Calu3 (cell line): ENCODE data around the gene PARD3. TPM values are rescaled to one million over a fixed set of nuclear protein-coding genes. Genes with fewer than 3 reads are reported as not detected.

Experiments used
- BruUV-seq: library from RNA; stranded (reverse); fragments of 400-500 nt; replicated peaks from 2 replicates; lab custom pipeline; 2021; lab: Mats Ljungman, UMichigan
- CTCF ChIA-PET: fragments of 300-600 bp; sonication (Branson Sonifier 250); formaldehyde crosslinking; loops from one replicate; lab custom pipeline; 2022; ENCODE audit warnings: antibody characterized with exemption; lab: Charles Lee
- DNase-seq: peaks from one replicate; pipeline ENCODE4 v3.0.0; 2022
- H3K27ac Mint-ChIP-seq: one replicate; pipeline ENCODE4 v1.8.0; 2022; ENCODE audit warnings: mixed read lengths; ENCODE audit not compliant: unreplicated experiment
- H3K27me3 Mint-ChIP-seq: one replicate; pipeline ENCODE4 v1.8.0; 2022; ENCODE audit warnings: mixed read lengths; ENCODE audit not compliant: unreplicated experiment
- H3K36me3 Mint-ChIP-seq: one replicate; pipeline ENCODE4 v1.8.0; 2022; ENCODE audit warnings: mild to moderate bottlenecking, moderate library complexity, mixed read lengths; ENCODE audit not compliant: insufficient read depth, unreplicated experiment
- H3K4me1 Mint-ChIP-seq: one replicate; pipeline ENCODE4 v1.8.0; 2022; ENCODE audit warnings: mild to moderate bottlenecking, low read depth, mixed read lengths; ENCODE audit not compliant: unreplicated experiment
- H3K4me3 Mint-ChIP-seq: one replicate; pipeline ENCODE4 v1.8.0; 2022; ENCODE audit warnings: mild to moderate bottlenecking, low read depth, moderate library complexity, mixed read lengths; ENCODE audit not compliant: unreplicated experiment
- H3K9me3 Mint-ChIP-seq: one replicate; pipeline ENCODE4 v1.8.0; 2022; ENCODE audit warnings: low read depth, mixed read lengths; ENCODE audit not compliant: unreplicated experiment
- intact Hi-C: fragments of 100-400 bp; cut with micrococcal nuclease; formaldehyde crosslinking; loops from one replicate; pipeline ENCODE4 v1.10.0; 2022; ENCODE audit not compliant: unreplicated experiment
- total RNA-seq: library from RNA; stranded (reverse); gene quantifications from 2 replicates; pipeline ENCODE4 v1.2.3, GENCODE V29; 2022
- TF ChIP-seq, protein P1 (sequence below): fragments of 200-600 bp; IDR thresholded peaks from one replicate; pipeline ENCODE4 v1.8.0; 2022; ENCODE audit warnings: antibody characterized with exemption; ENCODE audit not compliant: unreplicated experiment

The PARD3 gene
- total RNA-seq, 1 experiment from 2014 or later: 62.4 TPM

DNA sequence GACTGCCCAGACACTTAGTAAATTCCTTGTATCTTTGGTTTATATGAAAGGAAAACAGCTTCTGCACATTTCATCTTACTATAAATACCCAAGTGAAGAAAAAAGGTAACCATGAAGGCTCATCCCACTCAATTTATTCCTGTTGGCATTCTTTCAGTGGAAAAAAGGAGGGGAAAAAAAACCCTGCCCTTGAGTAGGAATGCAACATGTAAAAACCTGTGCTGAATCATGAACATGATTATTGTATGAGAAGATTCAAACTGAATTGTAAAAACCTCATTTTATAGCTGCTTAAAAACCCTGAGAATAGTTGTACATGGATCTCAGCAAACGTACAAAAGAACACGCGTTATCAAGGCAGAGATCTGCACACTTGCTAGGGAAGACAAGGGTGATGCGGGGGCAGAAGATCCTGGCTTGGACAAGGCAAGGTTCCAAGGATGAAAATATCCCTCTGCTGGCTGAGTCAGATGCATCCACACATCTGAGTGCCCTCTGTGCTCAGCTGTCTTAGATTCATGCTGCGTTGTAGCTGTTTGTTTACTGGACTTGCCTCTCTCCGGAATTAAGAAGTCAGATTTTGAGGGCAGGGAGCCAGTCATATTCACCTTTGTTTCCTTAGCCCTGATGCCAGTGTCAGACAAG lies 658.2 kb downstream of the PARD3 start:
- H3K4me3 Mint-ChIP-seq: no peak overlapping the region
- BruUV-seq: no TSS peak
- H3K27ac Mint-ChIP-seq: no peak overlapping the region
- no peak for DNase-seq
- no peaks in the 10 kb centered on the region for H3K4me1 Mint-ChIP-seq
- no peaks in the 10 kb centered on the region for H3K27me3 Mint-ChIP-seq
- no peaks in the 10 kb centered on the region for H3K36me3 Mint-ChIP-seq
- CTCF ChIA-PET: no interaction called here
- no peaks in the 10 kb centered on the region for H3K9me3 Mint-ChIP-seq
- intact Hi-C loops: no loop called here
- TF ChIP-seq, protein P1, sequence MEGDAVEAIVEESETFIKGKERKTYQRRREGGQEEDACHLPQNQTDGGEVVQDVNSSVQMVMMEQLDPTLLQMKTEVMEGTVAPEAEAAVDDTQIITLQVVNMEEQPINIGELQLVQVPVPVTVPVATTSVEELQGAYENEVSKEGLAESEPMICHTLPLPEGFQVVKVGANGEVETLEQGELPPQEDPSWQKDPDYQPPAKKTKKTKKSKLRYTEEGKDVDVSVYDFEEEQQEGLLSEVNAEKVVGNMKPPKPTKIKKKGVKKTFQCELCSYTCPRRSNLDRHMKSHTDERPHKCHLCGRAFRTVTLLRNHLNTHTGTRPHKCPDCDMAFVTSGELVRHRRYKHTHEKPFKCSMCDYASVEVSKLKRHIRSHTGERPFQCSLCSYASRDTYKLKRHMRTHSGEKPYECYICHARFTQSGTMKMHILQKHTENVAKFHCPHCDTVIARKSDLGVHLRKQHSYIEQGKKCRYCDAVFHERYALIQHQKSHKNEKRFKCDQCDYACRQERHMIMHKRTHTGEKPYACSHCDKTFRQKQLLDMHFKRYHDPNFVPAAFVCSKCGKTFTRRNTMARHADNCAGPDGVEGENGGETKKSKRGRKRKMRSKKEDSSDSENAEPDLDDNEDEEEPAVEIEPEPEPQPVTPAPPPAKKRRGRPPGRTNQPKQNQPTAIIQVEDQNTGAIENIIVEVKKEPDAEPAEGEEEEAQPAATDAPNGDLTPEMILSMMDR: no peak

DNA sequence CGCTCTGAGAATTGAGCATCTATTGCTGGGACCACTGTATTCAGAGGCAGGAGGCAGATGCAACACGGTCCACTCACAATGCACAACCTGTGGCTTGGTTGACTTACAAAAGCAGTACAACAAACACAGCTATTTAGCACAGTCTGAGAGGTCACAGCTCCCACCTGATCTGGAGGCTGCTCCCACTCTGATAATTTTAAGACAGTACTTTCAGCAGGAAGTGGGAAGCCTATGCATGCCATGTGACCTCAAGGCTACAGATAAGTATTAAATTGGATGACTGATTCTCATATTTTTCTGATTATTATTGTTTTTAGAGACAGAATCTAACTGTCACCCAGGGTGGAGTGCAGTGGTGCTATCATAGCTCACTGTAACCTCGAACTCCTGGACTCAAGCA lies 659.3 kb downstream of the PARD3 start:
- TF ChIP-seq, protein P1: no peak
- no peak for DNase-seq
- no TSS peak for BruUV-seq
- no peak overlapping the region for H3K4me3 Mint-ChIP-seq
- H3K36me3 Mint-ChIP-seq: no peaks in the 10 kb centered on the region
- CTCF ChIA-PET: no interaction called here
- no peaks in the 10 kb centered on the region for H3K4me1 Mint-ChIP-seq
- no peaks in the 10 kb centered on the region for H3K9me3 Mint-ChIP-seq
- intact Hi-C loops: no loop called here
- H3K27ac Mint-ChIP-seq: no peak overlapping the region
- H3K27me3 Mint-ChIP-seq: no peaks in the 10 kb centered on the region

DNA sequence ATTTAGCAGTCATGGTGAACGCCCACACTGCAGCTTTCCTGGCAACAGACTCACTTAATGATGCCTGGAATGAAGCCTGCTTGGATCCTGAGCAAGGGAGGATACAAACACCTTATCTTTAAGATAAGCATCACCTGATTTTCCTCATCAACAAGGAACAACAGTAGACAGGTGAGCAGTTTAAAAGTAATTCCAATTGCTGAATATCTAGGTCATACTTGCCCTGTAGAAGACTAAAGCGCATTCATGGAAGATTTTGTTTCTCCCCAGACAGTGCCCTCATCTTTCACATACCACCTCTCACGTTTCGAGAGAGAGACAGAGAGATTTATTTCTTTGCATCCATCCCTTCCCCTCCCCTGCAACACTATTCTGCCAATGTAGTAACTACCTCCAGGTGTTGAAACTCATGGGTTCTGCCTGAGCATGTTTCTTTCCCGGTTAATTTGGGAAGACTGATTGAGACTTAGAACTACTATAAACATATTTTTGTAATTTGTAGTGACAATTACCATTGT lies 660.7 kb downstream of the PARD3 start:
- intact Hi-C loops: no loop called here
- no TSS peak for BruUV-seq
- Mint-ChIP-seq H3K27ac (no peak overlapping the region), H3K27me3 (no peaks in the 10 kb centered on the region), H3K4me1 (no peaks in the 10 kb centered on the region), H3K4me3 (no peak overlapping the region), H3K36me3 (no peaks in the 10 kb centered on the region), H3K9me3 (no peaks in the 10 kb centered on the region)
- TF ChIP-seq, protein P1: no peak
- CTCF ChIA-PET: no interaction called here
- DNase-seq: no peak

DNA sequence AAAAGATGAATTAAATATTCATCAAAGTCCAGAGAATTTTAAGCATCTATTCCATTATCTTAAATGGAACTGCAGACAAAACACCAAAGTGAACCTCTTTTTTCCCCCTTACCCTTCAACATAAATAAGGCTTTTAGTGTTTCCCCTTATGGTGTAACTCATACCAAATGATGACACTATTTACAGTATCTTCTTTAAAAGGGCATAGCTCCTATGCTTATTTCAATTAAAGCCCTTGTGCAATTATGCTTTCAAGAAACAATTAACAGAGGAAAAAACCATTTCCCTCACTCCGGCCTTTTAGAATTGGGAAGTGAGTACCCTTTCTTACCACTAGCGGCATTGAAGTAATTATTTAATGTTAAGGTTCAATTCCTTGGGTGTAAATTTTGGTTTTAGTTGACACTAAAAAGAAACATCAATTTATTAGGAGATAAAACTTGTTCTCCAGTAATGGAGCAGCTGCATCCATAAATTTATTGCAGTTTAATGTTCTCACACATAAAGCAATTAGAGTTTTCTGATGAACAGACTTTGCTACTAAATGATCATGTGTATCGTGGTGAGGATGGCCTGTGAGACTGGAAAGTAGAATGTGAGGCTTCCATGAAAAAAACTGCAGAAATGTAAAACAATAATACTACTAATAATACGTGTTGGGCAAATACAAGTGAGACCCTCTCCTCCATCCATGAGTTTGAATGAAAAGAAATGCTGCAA lies 661.3 kb downstream of the PARD3 start:
- DNase-seq: no peak
- intact Hi-C loops: no loop called here
- Mint-ChIP-seq H3K4me3 (no peak overlapping the region), H3K4me1 (no peaks in the 10 kb centered on the region), H3K27me3 (no peaks in the 10 kb centered on the region), H3K36me3 (no peaks in the 10 kb centered on the region), H3K27ac (no peak overlapping the region), H3K9me3 (no peaks in the 10 kb centered on the region)
- BruUV-seq: no TSS peak
- CTCF ChIA-PET: no interaction called here
- TF ChIP-seq, protein P1: no peak
